HG03457 (cell line): ENCODE results near the gene YIPF1.
"Not testable (repeated sequence)": the region's sequence is repeated elsewhere in the genome, so short reads cannot be mapped to it uniquely, and the experiment has no call there.

Experiments used
- ATAC-seq: cut with Tn5 transposase; IDR thresholded peaks from one replicate; pipeline ENCODE4 v1.9.1; 2021; ENCODE audit warnings: moderate number of reproducible peaks; ENCODE audit not compliant: unreplicated experiment

Gene YIPF1

GRCh38 chr1:53895421-53895820, 5.8 kb upstream of the YIPF1 start:
- ATAC-seq = no peak

- ATAC-seq = no peak
These were observed 5.0 kb upstream of the YIPF1 start for GRCh38 chr1:53894644-53895043.

- ATAC-seq = no peak
These were observed 4.5 kb upstream of the YIPF1 start, which contains the start of gene DIO1 for GRCh38 chr1:53893999-53894636. DIO1 (plus strand) TSS chr1:53894187; CDS start chr1:53894211, 24 bp downstream.

- ATAC-seq = no peak
These were observed 3.3 kb upstream of the YIPF1 start for GRCh38 chr1:53892911-53893310.

- ATAC-seq = no peak
These were observed 2.1 kb upstream of the YIPF1 start for GRCh38 chr1:53891678-53892077.

- ATAC-seq = no peak
These were observed 1.4 kb upstream of the YIPF1 start for GRCh38 chr1:53891018-53891417.

GRCh38 chr1:53890522-53890941, 935 bp upstream of the YIPF1 start:
- ATAC-seq = no peak

GRCh38 chr1:53888681-53889080, 916 bp downstream of the YIPF1 start:
- ATAC-seq = no peak

- not testable (repeated sequence) for ATAC-seq
These were observed 6.0 kb downstream of the YIPF1 start for GRCh38 chr1:53883600-53883999.

GRCh38 chr1:53881853-53882252, 7.7 kb downstream of the YIPF1 start:
- ATAC-seq = not testable (repeated sequence)

- ATAC-seq = no peak
These were observed 11.0 kb downstream of the YIPF1 start for GRCh38 chr1:53878492-53879105.

- not testable (repeated sequence) for ATAC-seq
These were observed 14.4 kb downstream of the YIPF1 start for GRCh38 chr1:53875150-53875549.

- no peak for ATAC-seq
These were observed 17.7 kb downstream of the YIPF1 start for GRCh38 chr1:53871773-53872484.

GRCh38 chr1:53871221-53871620, 18.4 kb downstream of the YIPF1 start:
- no peak for ATAC-seq

- no peak for ATAC-seq
These were observed 20.0 kb downstream of the YIPF1 start for GRCh38 chr1:53869454-53870117.

- ATAC-seq = no peak
These were observed 21.0 kb downstream of the YIPF1 start for GRCh38 chr1:53868565-53868964.

- ATAC-seq = no peak
These were observed 27.1 kb downstream of the YIPF1 start for GRCh38 chr1:53862507-53862906.

GRCh38 chr1:53860967-53861411, 28.6 kb downstream of the YIPF1 start:
- ATAC-seq = no peak

GRCh38 chr1:53851571-53852285, 37.9 kb downstream of the YIPF1 start:
- ATAC-seq = no peak

- ATAC-seq = no peak
These were observed 39.4 kb downstream of the YIPF1 start for GRCh38 chr1:53850082-53850673.
